ENCODE data around the gene DUSP5.

GRCh38 chr10:110498982-110499795 is 1.5 kb downstream of the DUSP5 start:
- no peak for TF ChIP-seq CHD2 (IDR thresholded peaks at IDR 0.05; ENCODE audit: borderline replicate concordance, low read depth, low read length)
- TF ChIP-seq ZNF274 (IDR thresholded peaks at IDR 0.05; ENCODE audit: insufficient read depth, insufficient read length) = no peak
- TF ChIP-seq POLR2AphosphoS5 (IDR thresholded peaks at IDR 0.05; ENCODE audit: low read length) = peak; percentile 71
- TF ChIP-seq HDAC6 (IDR thresholded peaks at IDR 0.05; ENCODE audit: unreplicated experiment) = peak; percentile 17
- no peak for TF ChIP-seq BACH1 (IDR thresholded peaks at IDR 0.05; ENCODE audit: borderline replicate concordance)
- TF ChIP-seq BCL11A (IDR thresholded peaks at IDR 0.05; ENCODE audit: low read depth, low read length) = no peak
- no peak for TF ChIP-seq YY1 (IDR thresholded peaks at IDR 0.05; ENCODE audit: low read depth, low read length)
- TF ChIP-seq TCF7 (IDR thresholded peaks at IDR 0.05; ENCODE audit: borderline replicate concordance) = no peak
- TF ChIP-seq STAT1 (conservative IDR thresholded peaks at IDR 0.05) = no peak
- TF ChIP-seq TBL1XR1 (IDR thresholded peaks at IDR 0.05; ENCODE audit: low read depth, low read length) = peak; percentile 56; the same call in 1 of the 2 replicates
